B cell (primary cell): Measurements from ENCODE around the gene MOCS2.

Experiments
- CTCF ChIP-seq: fragments of 200-600 bp; IDR thresholded peaks from one replicate; pipeline ENCODE4 v1.8.0; 2022; ENCODE audit warnings: antibody characterized with exemption, mild to moderate bottlenecking
- EZH2 ChIP-seq: IDR thresholded peaks from 2 replicates; pipeline ENCODE4 v1.6.1; 2012; ENCODE audit warnings: borderline replicate concordance, low read depth, mild to moderate bottlenecking, moderate library complexity, low read length; ENCODE audit not compliant: insufficient read depth, poor library complexity, severe bottlenecking

GRCh38 chr5:53118879-53119278 is 9.3 kb upstream of the MOCS2 start:
- TF ChIP-seq CTCF (no peak), EZH2 (no peak)
